Upper lobe of left lung (tissue), 6 donors: ENCODE results near the gene PNPLA2. TPM values are rescaled to one million over a fixed set of nuclear protein-coding genes. Genes with fewer than 3 reads are reported as not detected.
A peak's percentile ranks its signal among the peaks of the same experiment; 100 is the strongest.

ENCODE experiments used
- ATAC-seq, 2 donors: fragments of 200-7000 bp; cut with Tn5 transposase; one replicate each; pipeline ENCODE4 v1.9.1; 2022; ENCODE audit warnings: mild to moderate bottlenecking in 2 of 2, moderate library complexity in 2 of 2; ENCODE audit not compliant: low FRiP score in 2 of 2
- DNase-seq, 2 donors: peaks; one replicate each; pipeline ENCODE4 v3.0.0-alpha.2; 2019 to 2020
- H3K27ac ChIP-seq, 4 donors: fragments of 200-600 bp; sonication (generic); one replicate each; pipeline ENCODE4 v1.5.1; 2016 to 2019
- H3K27me3 ChIP-seq, 4 donors: fragments of 200-600 bp; sonication (generic); one replicate each; pipeline ENCODE4 v1.5.1; 2017 to 2019
- H3K36me3 ChIP-seq, 4 donors: fragments of 200-600 bp; sonication (generic); one replicate each; pipeline ENCODE4 v1.5.1; 2016 to 2019
- H3K4me1 ChIP-seq, 4 donors: fragments of 200-600 bp; sonication (generic); one replicate each; pipeline ENCODE4 v1.5.1; 2018 to 2019
- H3K4me3 ChIP-seq, 4 donors: fragments of 200-600 bp; sonication (generic); one replicate each; pipeline ENCODE4 v1.5.1; 2017 to 2019; ENCODE audit warnings: mild to moderate bottlenecking in 2 of 4, moderate library complexity in 1 of 4
- H3K9me3 ChIP-seq, 4 donors: fragments of 200-600 bp; sonication (generic); one replicate each; pipeline ENCODE4 v1.5.1; 2018 to 2019
- EP300 ChIP-seq, 4 donors: sonication (generic); formaldehyde crosslinking; IDR thresholded peaks; one replicate each; pipeline ENCODE4 v1.5.1; 2017; ENCODE audit warnings: antibody characterized with exemption in 4 of 4, control low read depth in 2 of 4
- POLR2A ChIP-seq, 4 donors: fragments of 450-650 bp; IDR thresholded peaks; one replicate each; pipeline ENCODE4 v1.5.1; 2016 to 2017; ENCODE audit warnings: antibody characterized with exemption in 4 of 4, mild to moderate bottlenecking in 2 of 4
- POLR2AphosphoS5 ChIP-seq, 2 donors: sonication (generic); formaldehyde crosslinking; IDR thresholded peaks; one replicate each; pipeline ENCODE4 v1.5.1; 2017; ENCODE audit warnings: antibody characterized with exemption in 2 of 2
- WGBS, 2 donors: methylation state at CpG; one replicate each; pipeline ENCODE4 v1.1.5; 2017 to 2018; 5-methylcytosine and 5-hydroxymethylcytosine counted together
- total RNA-seq, 6 donors: library from RNA; depleted of rRNA in 4 of 6; stranded (reverse); fragments of >200 nt in 4 of 6; gene quantifications; one replicate each; pipeline versions ENCODE4 v1.1.0 to v1.2.1, GENCODE V29; 2016 to 2021
- TF ChIP-seq, protein P1 (sequence below), 6 experiments: fragments of 450-650 bp in 4 of 6; fragments of 200-600 bp in 2 of 6; sonication (generic) in 2 of 6; IDR thresholded peaks; one replicate each; pipeline ENCODE4 v1.5.1; 2016 to 2019; ENCODE audit warnings: antibody characterized with exemption in 6 of 6
- donor health status: DM: no; HTN: no; CAD: no; lungs with moderate emphysema.
- donor health status: DM: no; HTN: yes; CAD: no; lungs with severe emphysema.

PNPLA2 gene
- total RNA-seq, 6 donors from 2014 or later = 74.5 to 303 (median 164) TPM

- Histone ChIP-seq H3K4me3 (no peak within 1 kb of the TSS), H3K27me3 (peaks cover 0 to 22% (median 10%) of the 10 kb centered on the region in 4 donors), H3K27ac (no peak within 1 kb of the TSS), H3K36me3 (peaks cover 3 to 32% (median 18%) of the 10 kb centered on the region in 4 donors), H3K9me3 (no peaks in the 10 kb centered on the region), H3K4me1 (peaks cover 4 to 16% (median 5%) of the 10 kb centered on the region in 4 donors)
- DNase-seq (peak in 1 of 2 donors; percentile 86), ATAC-seq (peak in 1 of 2 donors; percentile 63)
- 17 to 23% methylated on average over 1 to 9 of the region's 44 CpGs for WGBS, 2 donors
- TF ChIP-seq POLR2A (IDR thresholded peaks at IDR 0.05) (no peak), EP300 (IDR thresholded peaks at IDR 0.05) (no peak), POLR2AphosphoS5 (IDR thresholded peaks at IDR 0.05) (no peak)
- TF ChIP-seq, protein P1, sequence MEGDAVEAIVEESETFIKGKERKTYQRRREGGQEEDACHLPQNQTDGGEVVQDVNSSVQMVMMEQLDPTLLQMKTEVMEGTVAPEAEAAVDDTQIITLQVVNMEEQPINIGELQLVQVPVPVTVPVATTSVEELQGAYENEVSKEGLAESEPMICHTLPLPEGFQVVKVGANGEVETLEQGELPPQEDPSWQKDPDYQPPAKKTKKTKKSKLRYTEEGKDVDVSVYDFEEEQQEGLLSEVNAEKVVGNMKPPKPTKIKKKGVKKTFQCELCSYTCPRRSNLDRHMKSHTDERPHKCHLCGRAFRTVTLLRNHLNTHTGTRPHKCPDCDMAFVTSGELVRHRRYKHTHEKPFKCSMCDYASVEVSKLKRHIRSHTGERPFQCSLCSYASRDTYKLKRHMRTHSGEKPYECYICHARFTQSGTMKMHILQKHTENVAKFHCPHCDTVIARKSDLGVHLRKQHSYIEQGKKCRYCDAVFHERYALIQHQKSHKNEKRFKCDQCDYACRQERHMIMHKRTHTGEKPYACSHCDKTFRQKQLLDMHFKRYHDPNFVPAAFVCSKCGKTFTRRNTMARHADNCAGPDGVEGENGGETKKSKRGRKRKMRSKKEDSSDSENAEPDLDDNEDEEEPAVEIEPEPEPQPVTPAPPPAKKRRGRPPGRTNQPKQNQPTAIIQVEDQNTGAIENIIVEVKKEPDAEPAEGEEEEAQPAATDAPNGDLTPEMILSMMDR (IDR thresholded peaks at IDR 0.05) = no peak
Observed at GRCh38 chr11:789943-790342, 28.8 kb upstream of the PNPLA2 start, which contains the start of gene CEND1. TSS of gene CEND1 (minus strand) at chr11:790090. CDS start at chr11:788576, 1,514 bp downstream.

- H3K27me3 ChIP-seq = peaks cover 0 to 22% (median 10%) of the 10 kb centered on the region in 4 donors
- DNase-seq (peak in 1 of 2 donors; percentile 56), ATAC-seq (no peak)
Observed at GRCh38 chr11:790721-791564, 27.8 kb upstream of the PNPLA2 start.

GRCh38 chr11:791658-792534, 26.8 kb upstream of the PNPLA2 start:
- DNase-seq = peak in 1 of 2 donors; percentile 85
- H3K4me1 ChIP-seq = peaks cover 18 to 35% (median 23%) of the 10 kb centered on the region in 4 donors

More at GRCh38 chr11:790721-791564, 27.8 kb upstream of the PNPLA2 start:
- Histone ChIP-seq H3K36me3 (peaks cover 3 to 32% (median 18%) of the 10 kb centered on the region in 4 donors), H3K4me3 (no peak overlapping the region), H3K27ac (no peak overlapping the region), H3K9me3 (no peaks in the 10 kb centered on the region), H3K4me1 (peaks cover 11 to 26% (median 15%) of the 10 kb centered on the region in 4 donors)
- WGBS, 2 donors = 73 to 78% methylated on average over 14 to 17 of the region's 18 CpGs
- TF ChIP-seq POLR2A (IDR thresholded peaks at IDR 0.05) (no peak), POLR2AphosphoS5 (IDR thresholded peaks at IDR 0.05) (no peak), EP300 (IDR thresholded peaks at IDR 0.05) (no peak)
- TF ChIP-seq, protein P1 (IDR thresholded peaks at IDR 0.05) = no peak

GRCh38 chr11:792535-792821, 26.2 kb upstream of the PNPLA2 start:
- Histone ChIP-seq H3K27ac (no peak overlapping the region), H3K4me1 (peaks cover 22 to 41% (median 25%) of the 10 kb centered on the region in 4 donors), H3K9me3 (no peaks in the 10 kb centered on the region), H3K36me3 (peaks cover 3 to 32% (median 18%) of the 10 kb centered on the region in 4 donors), H3K27me3 (peaks cover 0 to 22% (median 10%) of the 10 kb centered on the region in 4 donors), H3K4me3 (no peak overlapping the region)
- no peak for ATAC-seq
- TF ChIP-seq EP300 (IDR thresholded peaks at IDR 0.05) (no peak), POLR2AphosphoS5 (IDR thresholded peaks at IDR 0.05) (no peak), POLR2A (IDR thresholded peaks at IDR 0.05) (no peak)
- TF ChIP-seq, protein P1 (IDR thresholded peaks at IDR 0.05) = no peak
- DNase-seq = peak in 1 of 2 donors; percentile 81
- WGBS, 2 donors = 93 to 99% methylated on average over 7 to 12 of the region's 15 CpGs

More at GRCh38 chr11:791658-792534, 26.8 kb upstream of the PNPLA2 start:
- Histone ChIP-seq H3K27me3 (peaks cover 0 to 22% (median 10%) of the 10 kb centered on the region in 4 donors), H3K27ac (no peak overlapping the region), H3K36me3 (peaks cover 3 to 32% (median 18%) of the 10 kb centered on the region in 4 donors), H3K9me3 (no peaks in the 10 kb centered on the region), H3K4me3 (no peak overlapping the region)
- 93 to 95% methylated on average over 34 to 40 of the region's 49 CpGs for WGBS, 2 donors
- TF ChIP-seq POLR2AphosphoS5 (IDR thresholded peaks at IDR 0.05) (no peak), EP300 (IDR thresholded peaks at IDR 0.05) (no peak), POLR2A (IDR thresholded peaks at IDR 0.05) (no peak)
- TF ChIP-seq, protein P1 (IDR thresholded peaks at IDR 0.05) = no peak
- no peak for ATAC-seq
